Kasumi-1 (cell line): ENCODE results near the gene DGKB.

Experiments used
- DNase-seq, 2 experiments: peaks; one replicate each; lab custom pipeline; 2025; lab: John Stamatoyannopoulos, UW

DGKB gene

GRCh38 chr7:14902589-14903067 lies at the start of gene DGKB:
TSS of gene DGKB (minus strand) at chr7:14902751.
- no peak for DNase-seq

GRCh38 chr7:14950013-14950412 lies 47.5 kb upstream of the DGKB start:
- DNase-seq: no peak

DNA sequence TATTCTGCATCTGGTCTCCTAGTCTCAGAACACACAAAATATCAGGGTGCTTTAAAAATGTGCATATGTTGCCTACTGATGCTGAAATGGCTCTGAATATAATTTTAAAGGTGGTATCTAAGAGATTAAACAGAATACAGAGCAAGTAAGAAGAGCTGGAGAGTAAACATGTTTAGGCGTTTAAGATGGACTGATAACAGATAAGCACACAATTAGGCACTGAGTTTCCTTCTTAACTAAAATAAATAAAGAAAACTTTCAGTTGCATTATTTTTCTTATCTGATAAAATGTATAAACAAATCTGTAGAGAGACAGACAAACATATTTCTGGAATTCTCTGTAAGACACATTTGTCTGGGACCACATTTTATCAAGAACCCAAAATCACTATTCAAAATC lies 35.6 kb upstream of the DGKB start:
- no peak for DNase-seq

DNA sequence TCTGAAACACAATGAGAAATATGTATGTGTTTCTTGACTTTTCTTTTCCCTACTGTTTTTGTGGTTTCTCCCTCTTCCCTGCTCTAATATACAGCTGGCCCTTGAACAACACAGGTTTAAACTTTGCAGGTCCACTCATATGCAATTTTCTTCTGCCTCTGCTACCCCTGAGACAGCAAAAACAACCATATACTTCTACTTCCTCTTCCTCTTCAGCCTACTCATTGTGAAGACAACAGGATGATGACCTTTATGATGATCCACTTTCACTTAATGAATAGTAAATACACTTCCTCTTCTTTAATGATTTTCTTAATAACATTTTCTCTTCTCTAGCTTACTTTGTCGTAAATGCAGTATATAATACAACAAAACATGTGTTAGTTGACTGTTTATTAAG lies 35.0 kb upstream of the DGKB start:
- DNase-seq: peak in 1 of 2 experiments; percentile 1

DNA sequence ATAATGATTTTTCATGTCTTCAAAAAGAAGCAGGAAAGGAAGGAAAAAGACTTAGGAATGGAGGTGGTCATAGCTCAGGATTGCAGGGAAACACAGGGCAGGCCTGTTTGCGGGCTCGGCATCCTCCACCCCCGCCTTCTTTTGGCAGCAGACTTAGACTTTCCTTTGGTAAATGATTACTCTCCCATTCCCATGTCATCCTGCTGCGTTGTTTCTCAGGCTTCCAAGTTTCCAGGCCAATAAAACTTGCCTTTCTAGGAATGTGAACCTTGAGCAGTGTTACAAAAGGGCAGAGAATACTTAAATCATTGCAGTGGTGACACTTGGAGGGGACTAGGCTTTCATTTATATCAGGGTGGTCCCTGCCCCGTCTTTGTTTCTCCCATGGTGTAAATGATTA lies 34.0 kb upstream of the DGKB start:
- no peak for DNase-seq

- DNase-seq: no peak
These were observed 32.3 kb upstream of the DGKB start for GRCh38 chr7:14934839-14935238.

DNA sequence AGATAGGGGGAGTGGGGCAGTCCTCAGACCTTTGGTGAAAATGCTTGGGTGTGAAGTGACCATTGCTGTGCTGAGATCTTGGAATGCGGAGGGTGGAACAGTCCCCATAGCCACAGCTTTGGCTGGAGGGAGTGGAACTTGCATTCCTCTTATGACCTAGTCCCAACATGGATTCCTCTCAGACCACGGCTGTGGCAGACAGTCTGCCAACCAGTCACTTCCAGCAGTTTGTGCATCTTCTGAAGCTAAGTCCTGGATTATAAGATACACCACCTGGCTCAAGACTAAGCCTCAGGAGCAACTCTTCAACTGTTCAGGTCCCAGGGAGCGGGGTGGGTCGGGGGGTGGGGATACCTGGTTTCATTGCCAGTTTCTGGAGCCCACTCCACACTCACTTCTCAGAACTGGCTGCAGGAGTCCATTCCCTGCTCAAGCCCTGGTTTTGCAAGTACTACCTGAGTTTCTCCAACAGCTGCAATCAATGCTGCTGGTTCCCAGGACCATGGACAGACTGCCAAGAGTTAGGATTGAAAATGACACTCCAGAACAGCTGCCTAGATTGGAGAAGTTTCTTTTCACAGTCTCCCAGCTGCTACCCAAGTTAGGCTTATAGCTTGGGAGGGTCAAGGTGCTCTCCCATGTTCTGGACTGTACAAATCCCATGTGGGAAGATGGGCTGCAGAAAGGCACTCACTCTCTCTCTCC lies 29.1 kb upstream of the DGKB start:
- no peak for DNase-seq

DNA sequence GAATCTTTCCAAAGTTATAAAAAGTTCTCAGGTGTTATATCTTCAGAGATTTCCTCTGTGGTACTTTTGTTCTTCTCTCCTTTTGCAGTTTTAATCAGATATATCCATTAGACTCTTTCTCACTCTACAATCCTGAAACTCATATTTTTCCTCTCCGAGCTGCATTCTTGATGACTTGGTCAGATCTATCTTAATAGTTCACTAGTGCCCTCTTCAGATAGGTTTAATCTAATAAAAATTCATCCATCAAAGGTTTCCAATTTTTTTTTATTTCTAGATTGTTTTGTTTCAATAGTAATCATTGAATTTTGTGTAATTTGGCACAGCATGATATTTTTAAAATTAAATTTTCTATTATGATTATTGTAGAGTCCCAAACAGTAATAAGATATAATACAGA lies 21.8 kb upstream of the DGKB start:
- peak in 1 of 2 experiments; percentile 1 for DNase-seq

DNA sequence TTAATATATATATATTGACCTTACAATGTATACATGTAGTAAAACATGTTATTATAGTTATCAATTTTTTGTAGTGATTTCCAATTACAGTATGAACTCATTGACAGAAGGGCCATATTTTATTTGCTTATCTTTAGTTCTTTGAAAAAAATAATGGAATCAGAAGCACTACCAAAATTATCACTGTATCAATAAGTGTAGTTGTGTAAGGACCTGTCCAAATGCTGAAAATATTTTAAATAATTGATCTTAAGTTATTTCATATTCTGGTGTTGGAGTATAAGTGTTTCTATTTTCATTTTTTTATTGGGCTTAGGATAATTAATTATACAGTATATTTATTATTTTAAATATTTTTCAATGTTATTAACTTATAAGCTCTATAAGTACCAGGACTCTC lies 8.5 kb upstream of the DGKB start:
- no peak for DNase-seq

DNA sequence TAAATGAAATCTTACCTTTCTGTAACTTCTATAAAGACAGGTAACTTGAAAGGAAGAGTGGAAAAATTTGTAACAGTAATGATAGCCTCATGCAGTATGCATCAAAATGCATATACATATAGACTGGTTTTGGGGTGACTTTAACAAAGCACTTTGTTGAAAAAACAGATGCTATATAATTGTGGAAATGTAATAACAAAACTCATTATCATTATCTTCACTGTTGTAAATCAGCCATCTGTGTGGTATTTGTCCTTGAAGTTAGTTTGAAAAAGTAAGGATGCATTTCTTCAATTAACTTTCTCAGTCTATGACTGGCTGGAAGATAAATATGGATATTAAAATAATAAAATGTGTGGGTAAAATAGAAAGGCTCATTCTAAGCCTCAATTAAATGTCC lies 6.1 kb upstream of the DGKB start:
- no peak for DNase-seq

DNA sequence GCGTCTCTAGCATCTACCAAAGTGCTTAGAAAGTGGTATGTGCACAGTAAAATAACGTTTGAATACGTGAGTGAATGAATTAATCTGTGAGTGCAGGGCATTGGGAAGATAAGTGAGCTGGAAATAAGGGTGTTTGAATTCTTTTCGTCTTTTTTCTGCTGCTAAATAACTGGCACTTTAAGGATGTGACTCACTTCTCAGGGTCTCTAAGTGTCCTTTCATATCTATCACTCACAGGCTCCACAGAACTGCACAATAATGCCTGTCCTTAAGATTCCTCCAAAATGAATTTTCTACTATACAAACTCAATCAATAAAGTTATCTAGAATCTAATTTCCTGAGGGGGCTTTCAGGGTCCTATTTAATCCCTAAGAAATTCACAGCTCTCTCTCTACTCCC lies 3.2 kb upstream of the DGKB start:
- DNase-seq: no peak

DNA sequence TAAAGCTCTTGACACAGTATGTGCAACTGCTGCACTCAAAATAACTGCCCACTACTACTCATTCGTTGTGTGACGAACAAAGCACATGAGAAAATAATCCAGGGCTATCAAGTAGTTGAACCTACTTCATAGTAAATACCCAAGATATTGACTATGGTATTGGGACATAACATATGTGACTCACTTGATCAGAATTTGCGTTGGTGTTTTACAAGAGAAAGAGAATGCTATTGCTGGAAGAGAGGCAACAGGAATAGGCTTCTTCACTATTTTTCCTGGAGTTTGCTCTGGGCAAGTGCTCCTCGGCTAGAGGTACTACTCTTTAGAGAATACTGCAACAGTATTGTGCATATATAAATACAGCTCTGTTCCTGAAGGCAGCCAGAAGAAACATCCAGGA lies 2.5 kb downstream of the DGKB start:
- DNase-seq: no peak

DNA sequence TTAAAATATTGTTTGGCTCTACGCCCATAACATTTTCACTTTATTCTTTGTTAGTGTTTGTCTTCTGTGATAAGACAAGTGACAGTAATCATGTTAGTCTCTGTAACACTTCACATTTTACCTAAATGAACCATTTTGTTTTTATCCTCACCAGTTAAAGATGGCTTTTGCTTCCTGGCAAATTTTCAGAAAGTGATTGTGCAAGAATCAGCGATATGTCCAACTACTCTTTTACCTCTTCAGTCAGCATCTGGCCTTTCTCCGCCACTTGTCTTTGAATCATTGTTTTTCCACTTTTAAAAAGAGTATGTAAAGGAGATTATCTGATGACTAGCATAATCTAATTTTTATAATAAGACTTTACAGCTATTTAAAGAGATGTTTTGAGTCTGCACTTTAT lies 3.5 kb downstream of the DGKB start:
- DNase-seq: no peak

- DNase-seq: no peak
These were observed 6.1 kb downstream of the DGKB start for GRCh38 chr7:14896461-14896860.

DNA sequence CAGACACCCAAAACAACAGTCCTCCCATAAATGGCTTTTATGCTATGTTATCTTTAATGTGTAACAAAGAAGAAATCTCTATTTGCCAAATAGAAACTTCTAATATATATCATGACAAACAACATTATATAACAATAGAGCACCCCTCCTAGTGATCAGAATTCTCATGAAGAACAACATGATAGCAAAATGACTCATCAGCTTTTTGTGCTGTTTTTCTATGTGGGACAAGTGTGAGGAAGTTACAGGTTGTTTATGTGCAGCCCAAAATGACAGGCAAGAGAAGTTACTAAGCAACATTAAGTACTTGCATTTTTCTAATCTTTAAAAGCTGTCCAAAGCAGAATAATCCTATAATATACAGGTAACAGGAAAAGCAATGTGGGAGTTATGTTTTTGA lies 7.7 kb downstream of the DGKB start:
- DNase-seq: no peak

- no peak for DNase-seq
These were observed 9.6 kb downstream of the DGKB start for GRCh38 chr7:14892961-14893360.

- DNase-seq: no peak
These were observed 11.3 kb downstream of the DGKB start for GRCh38 chr7:14891289-14891688.

DNA sequence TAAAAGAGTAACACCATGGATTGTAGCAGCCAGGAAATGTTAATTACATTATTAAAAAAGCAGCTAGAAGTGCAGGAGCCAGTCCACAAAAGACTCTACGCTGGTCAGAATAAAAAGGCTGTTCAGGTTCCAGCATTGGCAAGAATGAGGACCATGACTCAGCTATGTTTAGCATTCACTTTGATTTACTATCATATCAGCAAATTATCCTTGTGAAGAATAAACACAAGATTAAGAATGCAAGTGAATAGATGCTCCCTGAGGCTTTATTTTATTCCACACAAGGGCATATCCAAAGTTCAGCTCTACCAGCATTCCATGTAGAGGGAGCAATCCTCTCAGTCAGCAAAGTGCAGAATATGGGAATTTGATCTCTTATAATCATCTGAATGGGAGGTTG lies 13.6 kb downstream of the DGKB start:
- no peak for DNase-seq

DNA sequence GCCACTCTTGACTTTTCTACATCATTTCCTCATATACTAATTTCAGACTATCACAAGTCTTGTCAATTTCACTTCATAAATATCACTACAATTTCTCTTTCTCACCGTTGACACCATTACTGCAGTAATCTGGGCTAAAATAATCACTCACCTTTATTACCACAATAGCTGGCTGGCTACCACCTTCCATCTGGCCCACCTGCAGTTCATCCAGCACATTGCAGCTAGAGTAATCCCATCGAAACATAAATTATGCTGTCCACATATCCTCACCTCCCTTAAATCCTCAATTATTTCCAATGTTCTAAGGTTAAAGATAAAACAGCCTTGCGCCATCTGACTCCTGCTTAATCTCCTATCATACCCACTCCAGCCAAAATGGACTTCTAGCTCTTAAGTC lies 16.0 kb downstream of the DGKB start:
- DNase-seq: no peak

- no peak for DNase-seq
These were observed 26.5 kb downstream of the DGKB start for GRCh38 chr7:14875941-14876587.

GRCh38 chr7:14871880-14872279 lies 30.7 kb downstream of the DGKB start:
- DNase-seq: no peak

GRCh38 chr7:14870394-14870793 lies 32.2 kb downstream of the DGKB start:
- no peak for DNase-seq

GRCh38 chr7:14868937-14869336 lies 33.6 kb downstream of the DGKB start:
- DNase-seq: no peak

- DNase-seq: no peak
These were observed 41.1 kb downstream of the DGKB start for GRCh38 chr7:14861456-14861855.
